AG04449 (cell line): ENCODE results near the gene S100B.

Source experiments
- CTCF ChIA-PET: fragments of 350-600 bp; formaldehyde crosslinking; extraction: SDS; loops from one replicate; lab custom pipeline; 2021; ENCODE audit warnings: antibody characterized with exemption; lab: Yijun Ruan, JAX
- POLR2A ChIA-PET: fragments of 400-600, 350-600 bp; formaldehyde crosslinking; extraction: SDS; loops from one replicate; lab custom pipeline; 2020; ENCODE audit warnings: antibody characterized with exemption, inconsistent platforms; lab: Yijun Ruan, JAX
- DNase-seq: peaks from one replicate; pipeline ENCODE4 v3.0.0-alpha.2; 2010; ENCODE audit warnings: low read depth, low spot score
- H3K4me3 ChIP-seq: 2 replicates; pipeline ENCODE4 v1.5.1; 2011; ENCODE audit warnings: low read depth, mild to moderate bottlenecking, control low read depth, low read length
- TF ChIP-seq, protein P1 (sequence below): IDR thresholded peaks from one replicate; pipeline ENCODE4 v1.5.1; 2011; ENCODE audit warnings: mild to moderate bottlenecking, moderate library complexity, low read length, control low read depth, inconsistent platforms; ENCODE audit not compliant: insufficient read depth; ENCODE audit errors: missing control alignments

Gene S100B

DNA sequence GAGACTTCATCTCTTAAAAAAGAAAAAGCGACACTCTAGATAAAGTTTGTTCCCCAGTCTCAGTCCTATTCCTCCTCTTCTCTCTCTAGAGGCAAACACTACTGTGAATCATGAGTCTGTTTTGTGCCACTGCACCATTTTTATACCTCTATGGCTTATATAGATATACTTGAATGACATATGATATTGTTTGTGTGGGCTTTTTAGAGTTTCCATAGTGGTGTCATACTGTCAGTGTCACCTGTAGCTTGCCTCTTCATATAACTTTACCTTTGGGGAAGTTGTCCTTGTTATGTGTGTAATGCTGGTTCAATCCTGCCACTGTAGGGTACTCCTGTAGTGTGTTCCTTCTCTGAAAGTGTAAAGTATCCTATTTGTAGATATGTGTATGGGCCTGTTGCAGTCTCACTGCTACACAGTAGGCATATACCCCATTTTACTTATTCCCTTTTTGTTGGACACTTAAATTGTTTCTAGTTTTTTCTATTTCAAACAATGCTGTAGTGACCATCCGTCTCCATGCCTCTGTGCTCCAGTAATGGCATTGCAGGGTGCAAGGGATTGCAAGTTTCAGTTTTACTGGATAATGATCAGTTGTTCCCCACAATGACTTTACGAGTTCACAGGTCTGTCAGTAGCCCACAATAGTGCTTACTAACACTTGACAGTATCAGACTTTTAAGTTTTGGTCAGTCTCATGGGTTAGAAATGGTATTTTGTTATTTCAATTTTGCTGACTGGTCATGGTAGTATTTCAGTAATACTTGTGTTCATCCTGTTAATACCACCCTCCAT is 33.3 kb upstream of the S100B start:
- DNase-seq = no peak
- H3K4me3 ChIP-seq = no peak overlapping the region; the same call in 1 of the 2 replicates
- POLR2A ChIA-PET = no interaction called here
- CTCF ChIA-PET = interaction anchor here (1.0 to 2.1 kb wide), 4 partner anchors 9 to 23 kb away, joined by 3 to 9 read pairs (median 4); no protein-coding TSS in a partner anchor
- TF ChIP-seq, protein P1, sequence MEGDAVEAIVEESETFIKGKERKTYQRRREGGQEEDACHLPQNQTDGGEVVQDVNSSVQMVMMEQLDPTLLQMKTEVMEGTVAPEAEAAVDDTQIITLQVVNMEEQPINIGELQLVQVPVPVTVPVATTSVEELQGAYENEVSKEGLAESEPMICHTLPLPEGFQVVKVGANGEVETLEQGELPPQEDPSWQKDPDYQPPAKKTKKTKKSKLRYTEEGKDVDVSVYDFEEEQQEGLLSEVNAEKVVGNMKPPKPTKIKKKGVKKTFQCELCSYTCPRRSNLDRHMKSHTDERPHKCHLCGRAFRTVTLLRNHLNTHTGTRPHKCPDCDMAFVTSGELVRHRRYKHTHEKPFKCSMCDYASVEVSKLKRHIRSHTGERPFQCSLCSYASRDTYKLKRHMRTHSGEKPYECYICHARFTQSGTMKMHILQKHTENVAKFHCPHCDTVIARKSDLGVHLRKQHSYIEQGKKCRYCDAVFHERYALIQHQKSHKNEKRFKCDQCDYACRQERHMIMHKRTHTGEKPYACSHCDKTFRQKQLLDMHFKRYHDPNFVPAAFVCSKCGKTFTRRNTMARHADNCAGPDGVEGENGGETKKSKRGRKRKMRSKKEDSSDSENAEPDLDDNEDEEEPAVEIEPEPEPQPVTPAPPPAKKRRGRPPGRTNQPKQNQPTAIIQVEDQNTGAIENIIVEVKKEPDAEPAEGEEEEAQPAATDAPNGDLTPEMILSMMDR = no peak

DNA sequence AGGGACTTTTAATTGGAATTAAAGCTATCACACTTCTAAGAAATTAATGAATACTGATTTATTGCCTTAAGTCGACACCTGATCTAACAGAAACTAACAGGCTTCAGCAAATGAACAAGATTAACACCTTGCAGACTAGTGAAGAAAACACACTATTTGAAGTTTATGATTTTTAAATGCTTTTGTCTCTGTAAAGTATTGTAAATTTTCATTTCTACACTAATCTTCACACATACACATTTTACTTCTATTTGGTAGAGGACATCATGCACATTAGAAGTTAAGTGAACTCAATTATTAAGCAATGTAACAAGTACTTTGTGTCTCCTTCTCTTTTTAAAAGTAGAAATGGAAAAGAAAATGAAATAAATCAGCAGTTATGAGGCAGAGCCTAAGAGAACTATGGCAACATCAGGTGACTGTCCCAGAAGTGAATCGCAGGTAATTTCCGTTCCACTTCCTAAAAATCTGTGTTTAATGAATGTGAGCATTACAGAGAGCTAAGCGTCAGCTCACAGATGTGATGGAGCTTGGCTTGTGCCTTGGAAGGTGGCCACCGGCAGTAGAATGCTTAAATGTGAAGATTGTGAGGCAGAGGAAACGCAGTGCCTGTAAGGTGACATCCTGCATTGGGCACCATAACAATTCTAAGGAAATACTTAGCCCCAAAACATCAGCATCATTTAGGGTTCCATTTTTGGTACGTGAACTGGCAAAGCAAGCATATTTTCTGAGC is 31.8 kb upstream of the S100B start:
- TF ChIP-seq, protein P1 = no peak
- H3K4me3 ChIP-seq = peak overlapping the region; percentile 100
- no peak for DNase-seq
- CTCF ChIA-PET = interaction anchor here (0.8 to 2.1 kb wide), 5 partner anchors 11 to 136 kb away, joined by 3 to 9 read pairs (median 4); no protein-coding TSS in a partner anchor
- POLR2A ChIA-PET = interaction anchor here (1.2 kb wide), 1 partner anchor 15 kb away, joined by 6 read pairs; no protein-coding TSS in a partner anchor

DNA sequence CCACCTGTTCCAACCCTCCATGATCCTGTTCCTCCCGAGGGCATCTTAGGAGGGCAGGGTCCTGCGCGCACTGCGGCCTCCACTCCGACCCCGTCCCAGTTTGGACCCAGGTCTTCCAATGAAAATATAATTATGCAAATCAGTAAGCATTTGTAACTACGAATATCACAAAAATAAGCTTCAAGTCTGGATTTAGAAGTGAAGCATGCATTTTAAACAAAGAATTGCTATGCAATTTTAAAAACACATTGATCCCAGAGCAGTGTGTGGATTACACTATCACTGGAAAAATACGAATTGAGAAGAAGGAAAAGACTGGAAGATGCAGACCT is 31.3 kb upstream of the S100B start:
- TF ChIP-seq, protein P1 = no peak
- POLR2A ChIA-PET = interaction anchor here (1.2 to 1.4 kb wide), 2 partner anchors 15 to 18 kb away, joined by 4 to 6 read pairs; no protein-coding TSS in a partner anchor
- peak overlapping the region; percentile 100 for H3K4me3 ChIP-seq
- CTCF ChIA-PET = interaction anchor here (0.8 to 2.1 kb wide), 6 partner anchors 11 to 135 kb away, joined by 3 to 9 read pairs (median 4); no protein-coding TSS in a partner anchor
- no peak for DNase-seq

DNA sequence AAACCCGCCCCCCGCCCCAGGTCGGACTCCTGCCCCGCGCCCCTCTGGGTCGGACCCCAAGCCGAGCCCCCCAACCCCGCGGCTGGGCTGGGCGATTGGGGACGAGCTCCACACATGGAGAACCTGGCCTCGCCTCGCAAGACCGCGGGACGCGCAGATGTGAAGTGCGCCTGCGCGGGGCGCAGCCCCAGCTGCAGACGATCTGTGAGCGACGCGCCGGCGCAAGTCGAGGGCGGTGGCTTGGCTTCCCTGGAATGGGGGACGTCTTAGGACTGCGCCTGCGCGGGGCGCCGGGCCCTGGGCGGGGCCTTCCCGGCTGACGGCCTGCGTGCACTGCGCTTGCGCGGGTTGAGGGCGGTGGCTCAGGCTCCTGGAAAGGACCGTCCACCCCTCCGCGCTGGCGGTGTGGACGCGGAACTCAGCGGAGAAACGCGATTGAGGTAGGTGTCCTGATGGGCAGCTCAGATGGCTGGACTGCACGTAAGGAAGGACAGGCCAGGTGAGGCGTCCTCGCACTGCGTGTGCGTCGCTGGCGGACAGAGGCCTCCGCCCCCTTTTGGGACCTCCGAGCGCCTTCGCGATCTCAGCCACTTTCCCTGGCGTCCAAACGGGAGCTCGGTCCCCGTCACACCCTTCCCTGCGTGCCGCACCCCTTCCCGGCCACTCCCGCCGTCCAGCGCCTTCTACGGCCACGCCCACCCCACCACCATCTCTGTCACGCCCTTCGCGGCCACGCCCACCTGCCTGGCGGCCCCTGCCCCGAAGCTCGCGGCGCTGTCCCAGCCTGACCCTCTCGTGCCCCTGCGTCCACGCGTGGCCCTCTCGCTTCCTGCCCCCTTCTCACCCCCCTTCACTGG is 30.7 kb upstream of the S100B start, which contains the start of gene PRMT2:
Gene PRMT2, plus strand, starts transcription at position 351 of the 857 bp plus-strand sequence. CDS start 1,278 bp downstream, outside the sequence.
- ChIA-PET POLR2A (interaction anchor here (0.8 to 1.4 kb wide), 4 partner anchors 9 to 27 kb away, joined by 3 to 6 read pairs (median 4); no protein-coding TSS in a partner anchor), CTCF (interaction anchor here (0.8 to 2.1 kb wide), 8 partner anchors 8 to 134 kb away, joined by 3 to 9 read pairs (median 4); no protein-coding TSS in a partner anchor)
- DNase-seq = peak; percentile 63
- TF ChIP-seq, protein P1 = no peak
- H3K4me3 ChIP-seq = peak within 1 kb of the TSS; percentile 100

DNA sequence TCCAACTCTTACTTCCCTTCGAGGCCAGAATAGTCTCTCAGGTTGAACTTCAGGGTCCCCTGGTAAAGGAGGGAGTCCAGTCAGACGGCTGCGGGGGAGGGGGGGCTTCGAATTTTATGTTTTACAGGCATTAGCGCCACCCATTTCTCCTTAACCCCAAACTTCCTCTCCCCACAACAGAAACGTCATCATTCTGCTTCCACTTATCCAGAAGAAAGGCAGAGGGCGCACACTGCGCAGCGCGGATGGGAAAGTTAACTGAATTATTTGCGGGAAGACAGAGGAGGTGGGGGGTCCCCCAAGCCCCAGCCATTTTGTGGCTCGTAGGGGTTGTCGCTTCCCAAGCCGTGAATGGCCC is 30.1 kb upstream of the S100B start:
- CTCF ChIA-PET = interaction anchor here (0.8 to 2.4 kb wide), 8 partner anchors 9 to 309 kb away, joined by 3 to 10 read pairs (median 4); a partner anchor contains a TSS
- H3K4me3 ChIP-seq = peak overlapping the region; percentile 100
- peak; percentile 44 for DNase-seq
- TF ChIP-seq, protein P1 = peak; percentile 48
- POLR2A ChIA-PET = interaction anchor here (0.8 to 1.4 kb wide), 3 partner anchors 9 to 28 kb away, joined by 3 to 4 read pairs (median 3); no protein-coding TSS in a partner anchor
